ENCODE data around the gene IL22RA1. TPM values are rescaled to one million over a fixed set of nuclear protein-coding genes. Genes with fewer than 3 reads are reported as not detected.
A peak's percentile ranks its signal among the peaks of the same experiment; 100 is the strongest.

IL22RA1 gene
- total RNA-seq (under 1 TPM in 7 of 9 donors, not detected in 2; 0.06 to 0.76 (median 0.28) TPM), polyA plus RNA-seq (under 1 TPM; 0.13 to 0.73 (median 0.24) TPM)
- long read RNA-seq, donor 1: 0 reads
- long read RNA-seq, donor 2, partial matches to known transcripts: 0 of 1 reads
- long read RNA-seq, donor 2, other reads (novel, unspliced or antisense): 0 of 1 reads
- long read RNA-seq, donor 3: 0 reads
- long read RNA-seq, donor 4: 0 reads
- long read RNA-seq, donor 5: 0 reads
- long read RNA-seq, donor 6: 0 reads
- long read RNA-seq, donor 7: 0 reads
- long read RNA-seq, donor 8, partial matches to known transcripts: 0 of 1 reads
- long read RNA-seq, donor 8, other reads (novel, unspliced or antisense): 0 of 1 reads
- long read RNA-seq, donor 9: 0 reads
- long read RNA-seq, donor 10: 0 reads

- H3K27me3 ChIP-seq: no peaks in the 10 kb centered on the region
- TF ChIP-seq CTCF (IDR thresholded peaks at IDR 0.05) (no peak), POLR2A (IDR thresholded peaks at IDR 0.05) (no peak)
- no peak within 1 kb of the TSS for H3K27ac ChIP-seq
- intact Hi-C loops (cut with DNase I): no loop called here
- DNase-seq: peak in 4 of 7 donors; percentile 29 to 39 (median 32)
- H3K4me1 ChIP-seq (replicated peaks in 1 of 2): peaks cover 0 to 4% of the 10 kb centered on the region in 2 donors
- H3K4me3 ChIP-seq: peak within 1 kb of the TSS in 3 of 4 donors; percentile 27 to 61 (median 54)
- no peaks in the 10 kb centered on the region for H3K36me3 ChIP-seq (replicated peaks in 1 of 2)
- no peaks in the 10 kb centered on the region for H3K9me3 ChIP-seq (replicated peaks in 1 of 3)
- 29 to 43% (median 38%) methylated on average over 4 to 22 of the region's 22 CpGs for WGBS, 4 donors
These were observed at the start of gene IL22RA1 for GRCh38 chr1:24142546-24143534. Gene IL22RA1, minus strand, starts transcription at chr1:24143140. Its CDS starts 58 bp downstream, at chr1:24143082.

GRCh38 chr1:24191860-24192259 lies 48.9 kb upstream of the IL22RA1 start:
- intact Hi-C loops (cut with DNase I): no loop called here
- Histone ChIP-seq H3K27me3 (no peaks in the 10 kb centered on the region), H3K4me3 (no peak overlapping the region)

GRCh38 chr1:24190983-24191461 lies 48.1 kb upstream of the IL22RA1 start:
- Histone ChIP-seq H3K4me1 (replicated peaks in 1 of 2) (peaks cover 7 to 8% of the 10 kb centered on the region in 2 donors), H3K4me3 (no peak overlapping the region), H3K27ac (no peak overlapping the region), H3K36me3 (replicated peaks in 1 of 2) (no peaks in the 10 kb centered on the region), H3K9me3 (replicated peaks in 1 of 3) (no peaks in the 10 kb centered on the region), H3K27me3 (no peaks in the 10 kb centered on the region)
- TF ChIP-seq CTCF (IDR thresholded peaks at IDR 0.05): no peak
- TF ChIP-seq POLR2A (IDR thresholded peaks at IDR 0.05): no peak
- intact Hi-C loops (cut with DNase I): no loop called here
- 79 to 87% (median 84%) methylated on average over 3 of the region's 3 CpGs for WGBS, 4 donors
- no peak for DNase-seq

More at GRCh38 chr1:24191860-24192259, 48.9 kb upstream of the IL22RA1 start:
- no peak for DNase-seq
- no peaks in the 10 kb centered on the region for H3K9me3 ChIP-seq (replicated peaks in 1 of 3)
- no peaks in the 10 kb centered on the region for H3K36me3 ChIP-seq (replicated peaks in 1 of 2)
- 64 to 70% (median 67%) methylated on average over 5 of the region's 5 CpGs for WGBS, 4 donors
- TF ChIP-seq POLR2A (IDR thresholded peaks at IDR 0.05) (no peak), CTCF (IDR thresholded peaks at IDR 0.05) (no peak)
- peaks cover 5 to 7% of the 10 kb centered on the region in 2 donors for H3K4me1 ChIP-seq (replicated peaks in 1 of 2)
- H3K27ac ChIP-seq: no peak overlapping the region

- Histone ChIP-seq H3K4me1 (replicated peaks in 1 of 2) (peaks cover 7 to 8% of the 10 kb centered on the region in 2 donors), H3K27me3 (no peaks in the 10 kb centered on the region), H3K4me3 (no peak overlapping the region), H3K27ac (peak overlapping the region in 1 of 5 donors; percentile 38), H3K9me3 (replicated peaks in 1 of 3) (no peaks in the 10 kb centered on the region), H3K36me3 (replicated peaks in 1 of 2) (no peaks in the 10 kb centered on the region)
- DNase-seq: no peak
- 76 to 84% (median 81%) methylated on average over 6 to 7 of the region's 7 CpGs for WGBS, 4 donors
- TF ChIP-seq CTCF (IDR thresholded peaks at IDR 0.05) (no peak), POLR2A (IDR thresholded peaks at IDR 0.05) (no peak)
- intact Hi-C loops (cut with DNase I): no loop called here
These were observed 46.6 kb upstream of the IL22RA1 start for GRCh38 chr1:24189528-24189927.
